T-cell (primary cell): ENCODE data around the gene CACNB1. TPM values are rescaled to one million over a fixed set of nuclear protein-coding genes. Genes with fewer than 3 reads are reported as not detected.

Source experiments
- ATAC-seq, 4 experiments: fragments of 200-7000 bp in 3 of 4; fragments of 150-1000 bp in 1 of 4; cut with Tn5 transposase; replicated peaks in 1 of 4; 1 replicate in 3 of 4; 2 replicates in 1 of 4; pipeline ENCODE4 v1.10.0; 2021; ENCODE audit warnings: moderate library complexity in 3 of 4, mild to moderate bottlenecking in 2 of 4, moderate number of reproducible peaks in 1 of 4
- CTCF ChIA-PET, 2 donors: fragments of 300-600 bp; sonication (Branson Sonifier 250); formaldehyde crosslinking; loops; one replicate each; lab custom pipeline; 2022; ENCODE audit warnings: antibody characterized with exemption in 2 of 2; lab: Charles Lee
- POLR2A ChIA-PET, 2 donors: fragments of 300-600 bp; sonication (Branson Sonifier 250); formaldehyde crosslinking; loops; one replicate each; lab custom pipeline; 2022; ENCODE audit warnings: antibody characterized with exemption in 2 of 2; lab: Charles Lee
- DNase-seq, 35 experiments: peaks; one replicate each; pipeline versions ENCODE4 v3.0.0 to v3.0.0-alpha.2; 2013 to 2023
- H3K27ac ChIP-seq: one replicate; pipeline ENCODE4 v1.5.1; 2013; ENCODE audit warnings: low read length
- H3K27me3 ChIP-seq, 2 experiments: replicated peaks in 1 of 2; 1 replicate in 1 of 2; 2 replicates in 1 of 2; pipeline versions ENCODE4 v1.6.1 to v1.7.0; 2013; ENCODE audit warnings: low read length in 1 of 2, mixed read lengths in 1 of 2; ENCODE audit not compliant: control insufficient read depth in 2 of 2, insufficient read depth in 2 of 2; ENCODE audit errors: extremely low read depth in 1 of 2
- H3K36me3 ChIP-seq, 2 donors: 1 replicate in 1 of 2; 2 replicates in 1 of 2; pipeline versions ENCODE4 v1.6.1 to v1.7.0; 2013; ENCODE audit warnings: low read length in 1 of 2; ENCODE audit not compliant: control insufficient read depth in 2 of 2, insufficient read depth in 1 of 2; ENCODE audit errors: extremely low read depth in 1 of 2
- H3K4me1 ChIP-seq, 2 experiments: 1 replicate in 1 of 2; 2 replicates in 1 of 2; pipeline versions ENCODE4 v1.6.1 to v1.7.0; 2013; ENCODE audit warnings: low read length in 2 of 2, mixed read lengths in 1 of 2; ENCODE audit not compliant: insufficient read depth in 2 of 2, control insufficient read depth in 1 of 2; ENCODE audit errors: extremely low read depth in 1 of 2
- H3K4me3 ChIP-seq, 2 donors: 1 replicate in 1 of 2; 2 replicates in 1 of 2; pipeline versions ENCODE4 v1.5.1 to v1.7.0; 2013; ENCODE audit warnings: mild to moderate bottlenecking in 2 of 2, low read length in 1 of 2, moderate library complexity in 1 of 2; ENCODE audit not compliant: control insufficient read depth in 1 of 2; ENCODE audit errors: extremely low read depth in 1 of 2
- H3K9me3 ChIP-seq: 2 replicates; pipeline ENCODE4 v1.7.0; 2013
- H3K27ac Mint-ChIP-seq, 2 donors: one replicate each; pipeline ENCODE4 v1.8.0; 2020 to 2021; ENCODE audit warnings: mild to moderate bottlenecking in 2 of 2, mixed read lengths in 2 of 2
- H3K27me3 Mint-ChIP-seq, 2 donors: one replicate each; pipeline ENCODE4 v1.8.0; 2021 to 2022; ENCODE audit warnings: mixed read lengths in 2 of 2
- H3K36me3 Mint-ChIP-seq: one replicate; pipeline ENCODE4 v1.8.0; 2021; ENCODE audit warnings: mixed read lengths
- H3K4me1 Mint-ChIP-seq, 3 donors: one replicate each; pipeline ENCODE4 v1.8.0; 2020 to 2022; ENCODE audit warnings: mixed read lengths in 3 of 3, mild to moderate bottlenecking in 1 of 3
- H3K4me3 Mint-ChIP-seq, 3 donors: one replicate each; pipeline ENCODE4 v1.8.0; 2020 to 2022; ENCODE audit warnings: mild to moderate bottlenecking in 3 of 3, mixed read lengths in 3 of 3, moderate library complexity in 3 of 3
- H3K9me3 Mint-ChIP-seq, 3 donors: one replicate each; pipeline ENCODE4 v1.8.0; 2020 to 2022; ENCODE audit warnings: mixed read lengths in 3 of 3
- WGBS: methylation state at CpG from one replicate; pipeline ENCODE4 v1.1.5; 2013; ENCODE audit warnings: missing lambda C conversion rate; ENCODE audit not compliant: insufficient coverage; 5-methylcytosine and 5-hydroxymethylcytosine counted together
- total RNA-seq, 35 experiments: library from RNA in 6 of 35; stranded (reverse) in 6 of 35; fragments of 120-200 nt in 1 of 35; gene quantifications; one replicate each; pipeline versions ENCODE4 v1.2.1 to v1.2.4 and lab custom pipeline; 2013 to 2026

CACNB1 gene
- total RNA-seq, 5 donors from 2014 or later (not counting 1 experiment from before 2014, with no cell fraction given): 10.8 to 23.2 (median 21.4) TPM

- CTCF ChIA-PET: interaction anchor here (0.5 to 4.5 kb wide), 8 partner anchors 8 to 84 kb away, joined by 3 to 48 read pairs (median 5); partner anchors contain the start of gene RPL19 (in 1 of the 2)
- H3K9me3 ChIP-seq: no peaks in the 10 kb centered on the region
- H3K27me3 Mint-ChIP-seq: peaks cover 0 to 9% of the 10 kb centered on the region in 2 donors
- ATAC-seq: no peak
- H3K9me3 Mint-ChIP-seq: no peaks in the 10 kb centered on the region
- no peaks in the 10 kb centered on the region for H3K36me3 Mint-ChIP-seq
- no peak overlapping the region for H3K4me3 ChIP-seq
- no peak for DNase-seq
- H3K27ac Mint-ChIP-seq: peak overlapping the region; percentile 55 to 70
- H3K4me1 ChIP-seq: peaks cover 0 to 60% of the 10 kb centered on the region in 2 experiments
- H3K27ac ChIP-seq: peak overlapping the region; percentile 29
- 83% methylated on average over 1 of the region's 5 CpGs for WGBS
- peaks cover 0 to 15% of the 10 kb centered on the region in 2 experiments for H3K27me3 ChIP-seq
- POLR2A ChIA-PET: interaction anchor here in 1 of 2 donors (0.8 kb wide), 1 partner anchor 88 kb away, joined by 4 read pairs; no protein-coding TSS in a partner anchor
- H3K4me1 Mint-ChIP-seq: peaks cover 39 to 42% (median 42%) of the 10 kb centered on the region in 3 donors
- H3K4me3 Mint-ChIP-seq: no peak overlapping the region
- no peaks in the 10 kb centered on the region for H3K36me3 ChIP-seq
Measured at GRCh38 chr17:39236450-39236927, 39.0 kb upstream of the CACNB1 start.

GRCh38 chr17:39235555-39236449 is 38.3 kb upstream of the CACNB1 start:
- ChIA-PET POLR2A (interaction anchor here (0.6 to 0.8 kb wide), 3 partner anchors 28 to 87 kb away, joined by 3 to 4 read pairs (median 4); no protein-coding TSS in a partner anchor), CTCF (interaction anchor here (0.5 to 4.5 kb wide), 14 partner anchors 9 to 445 kb away, joined by 3 to 48 read pairs (median 4); partner anchors contain the start of gene RPL19 (in 1 of the 2))
- no peaks in the 10 kb centered on the region for H3K9me3 Mint-ChIP-seq
- H3K4me1 ChIP-seq: peaks cover 0 to 62% of the 10 kb centered on the region in 2 experiments
- DNase-seq (peak in 30 of 35 experiments; percentile 16 to 74 (median 36)), ATAC-seq (peak in 2 of 4 experiments; percentile 6 to 27)
- no peaks in the 10 kb centered on the region for H3K36me3 ChIP-seq
- no peaks in the 10 kb centered on the region for H3K9me3 ChIP-seq
- no peaks in the 10 kb centered on the region for H3K36me3 Mint-ChIP-seq
- H3K27ac ChIP-seq: peak overlapping the region; percentile 29
- peak overlapping the region; percentile 1 to 61 for H3K27ac Mint-ChIP-seq
- H3K27me3 Mint-ChIP-seq: peaks cover 0 to 13% of the 10 kb centered on the region in 2 donors
- no peak overlapping the region for H3K4me3 ChIP-seq
- H3K4me1 Mint-ChIP-seq: peaks cover 40 to 45% (median 44%) of the 10 kb centered on the region in 3 donors
- no peak overlapping the region for H3K4me3 Mint-ChIP-seq
- 32% methylated on average over 10 of the region's 18 CpGs for WGBS
- H3K27me3 ChIP-seq: peaks cover 0 to 22% of the 10 kb centered on the region in 2 experiments

- ChIA-PET CTCF (interaction anchor here (0.7 to 1.7 kb wide), 11 partner anchors 12 to 1593 kb away, joined by 3 to 9 read pairs (median 4); partner anchors contain the start of gene RPL19 (in 1 of the 2)), POLR2A (interaction anchor here in 1 of 2 donors (0.6 kb wide), 2 partner anchors 26 to 54 kb away, joined by 4 to 5 read pairs; no protein-coding TSS in a partner anchor)
- 20% methylated on average over 19 of the region's 22 CpGs for whole genome bisulfite sequencing
- Histone ChIP-seq H3K4me1 (peaks cover 0 to 30% of the 10 kb centered on the region in 2 experiments), H3K27ac (no peak overlapping the region), H3K4me3 (no peak overlapping the region), H3K36me3 (no peaks in the 10 kb centered on the region), H3K27me3 (peaks cover 0 to 51% of the 10 kb centered on the region in 2 experiments), H3K9me3 (no peaks in the 10 kb centered on the region)
- H3K27me3 Mint-ChIP-seq: peaks cover 8 to 38% of the 10 kb centered on the region in 2 donors
- peak; percentile 82 to 87 (median 83) for ATAC-seq
- H3K27ac Mint-ChIP-seq: peak overlapping the region in 1 of 2 donors; percentile 59
- H3K4me1 Mint-ChIP-seq: peaks cover 14 to 21% (median 20%) of the 10 kb centered on the region in 3 donors
- no peaks in the 10 kb centered on the region for H3K9me3 Mint-ChIP-seq
- H3K4me3 Mint-ChIP-seq: peak overlapping the region; percentile 23 to 50 (median 47)
- no peaks in the 10 kb centered on the region for H3K36me3 Mint-ChIP-seq
- peak; percentile 22 to 77 (median 54) for DNase-seq
Measured at GRCh38 chr17:39231591-39232551, 34.4 kb upstream of the CACNB1 start.

GRCh38 chr17:39231091-39231561 is 33.7 kb upstream of the CACNB1 start:
- Histone ChIP-seq H3K9me3 (no peaks in the 10 kb centered on the region), H3K4me1 (peaks cover 2 to 26% of the 10 kb centered on the region in 2 experiments), H3K27me3 (peaks cover 3 to 58% of the 10 kb centered on the region in 2 experiments), H3K4me3 (no peak overlapping the region), H3K27ac (no peak overlapping the region), H3K36me3 (no peaks in the 10 kb centered on the region)
- Mint-ChIP-seq H3K27me3 (peaks cover 10 to 41% of the 10 kb centered on the region in 2 donors), H3K4me1 (peaks cover 16 to 22% (median 21%) of the 10 kb centered on the region in 3 donors), H3K36me3 (peaks cover under 1% of the 10 kb centered on the region), H3K4me3 (no peak overlapping the region), H3K27ac (no peak overlapping the region), H3K9me3 (no peaks in the 10 kb centered on the region)
- 40% methylated on average over 1 of the region's 10 CpGs for WGBS
- ChIA-PET POLR2A (no interaction called here), CTCF (interaction anchor here (0.7 to 1.7 kb wide), 8 partner anchors 13 to 1594 kb away, joined by 3 to 9 read pairs (median 6); partner anchors contain the start of gene RPL19 (in 1 of the 2))
- ATAC-seq (no peak), DNase-seq (no peak)

- peaks cover 15 to 19% (median 18%) of the 10 kb centered on the region in 3 donors for H3K4me1 Mint-ChIP-seq
- H3K9me3 ChIP-seq: no peaks in the 10 kb centered on the region
- ChIA-PET CTCF (interaction anchor here in 1 of 2 donors (1.2 to 1.6 kb wide), 2 partner anchors 35 to 247 kb away, joined by 3 to 6 read pairs; no protein-coding TSS in a partner anchor), POLR2A (no interaction called here)
- H3K27me3 ChIP-seq: peaks cover 5 to 66% of the 10 kb centered on the region in 2 experiments
- no peaks in the 10 kb centered on the region for H3K9me3 Mint-ChIP-seq
- no peak overlapping the region for H3K27ac Mint-ChIP-seq
- WGBS: no CpG with 5 or more reads among the region's 1 CpG
- no peak overlapping the region for H3K27ac ChIP-seq
- no peaks in the 10 kb centered on the region for H3K36me3 ChIP-seq
- H3K27me3 Mint-ChIP-seq: peaks cover 14 to 45% of the 10 kb centered on the region in 2 donors
- no peak for ATAC-seq
- H3K4me3 ChIP-seq: no peak overlapping the region
- peaks cover 6 to 26% of the 10 kb centered on the region in 2 experiments for H3K4me1 ChIP-seq
- DNase-seq: no peak
- H3K4me3 Mint-ChIP-seq: no peak overlapping the region
- peaks cover 3% of the 10 kb centered on the region for H3K36me3 Mint-ChIP-seq
Measured at GRCh38 chr17:39230361-39230760, 32.9 kb upstream of the CACNB1 start.
